ENCODE measurements around the gene CELF2.

Gene CELF2

GRCh38 chr10:11381023-11381422, 363.4 kb downstream of the CELF2 start:
- no peak overlapping the region for H3K9ac ChIP-seq (ENCODE audit: low read depth in 1 of 2, low read length in 2 of 2)

DNA sequence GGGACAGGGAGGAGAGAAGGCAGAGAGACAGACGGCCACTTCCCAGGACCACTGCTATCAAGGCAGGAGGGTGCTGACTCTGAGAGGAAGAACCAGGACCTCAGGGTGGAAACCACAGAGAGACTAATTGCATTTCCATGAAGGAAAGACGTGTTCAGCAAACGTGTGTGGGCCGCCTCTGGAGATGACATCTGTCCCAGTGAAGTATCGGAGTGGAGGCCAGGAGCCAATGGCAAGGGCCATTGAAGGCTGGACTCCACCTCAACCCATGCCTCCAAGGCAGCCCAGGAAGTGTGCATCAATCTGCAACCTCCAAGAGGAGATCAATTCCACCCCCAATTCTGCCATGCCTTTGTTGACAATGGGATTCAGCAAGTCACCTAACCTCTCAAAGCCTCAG, 363.8 kb downstream of the CELF2 start:
- Histone ChIP-seq H3K27ac (ENCODE audit: low read depth, low read length) (no peak overlapping the region), H3K4me3 (ENCODE audit: low read depth in 1 of 2, low read length in 2 of 2) (no peak overlapping the region), H3K36me3 (ENCODE audit: control insufficient read depth in 1 of 2, insufficient read depth in 2 of 2, low read length in 2 of 2) (no peaks in the 10 kb centered on the region), H3K4me1 (ENCODE audit: control insufficient read depth in 1 of 2, insufficient read depth in 2 of 2, low read length in 2 of 2) (no peaks in the 10 kb centered on the region), H3K9ac (ENCODE audit: low read depth in 1 of 2, low read length in 2 of 2) (no peak overlapping the region), H3K27me3 (ENCODE audit: control insufficient read depth in 1 of 2, insufficient read depth in 2 of 2, low read length in 2 of 2) (no peaks in the 10 kb centered on the region), H3K9me3 (ENCODE audit: control insufficient read depth in 1 of 2, low read length in 2 of 2) (no peaks in the 10 kb centered on the region)

More at GRCh38 chr10:11381023-11381422, 363.4 kb downstream of the CELF2 start:
- Histone ChIP-seq H3K27me3 (ENCODE audit: control insufficient read depth in 1 of 2, insufficient read depth in 2 of 2, low read length in 2 of 2) (no peaks in the 10 kb centered on the region), H3K4me1 (ENCODE audit: control insufficient read depth in 1 of 2, insufficient read depth in 2 of 2, low read length in 2 of 2) (no peaks in the 10 kb centered on the region), H3K4me3 (ENCODE audit: low read depth in 1 of 2, low read length in 2 of 2) (no peak overlapping the region), H3K36me3 (ENCODE audit: control insufficient read depth in 1 of 2, insufficient read depth in 2 of 2, low read length in 2 of 2) (no peaks in the 10 kb centered on the region), H3K9me3 (ENCODE audit: control insufficient read depth in 1 of 2, low read length in 2 of 2) (no peaks in the 10 kb centered on the region), H3K27ac (ENCODE audit: low read depth, low read length) (no peak overlapping the region)

GRCh38 chr10:11382187-11382586, 364.5 kb downstream of the CELF2 start:
- Histone ChIP-seq H3K4me1 (ENCODE audit: control insufficient read depth in 1 of 2, insufficient read depth in 2 of 2, low read length in 2 of 2) (no peaks in the 10 kb centered on the region), H3K27ac (ENCODE audit: low read depth, low read length) (no peak overlapping the region), H3K36me3 (ENCODE audit: control insufficient read depth in 1 of 2, insufficient read depth in 2 of 2, low read length in 2 of 2) (no peaks in the 10 kb centered on the region), H3K4me3 (ENCODE audit: low read depth in 1 of 2, low read length in 2 of 2) (no peak overlapping the region), H3K27me3 (ENCODE audit: control insufficient read depth in 1 of 2, insufficient read depth in 2 of 2, low read length in 2 of 2) (no peaks in the 10 kb centered on the region), H3K9ac (ENCODE audit: low read depth in 1 of 2, low read length in 2 of 2) (no peak overlapping the region), H3K9me3 (ENCODE audit: control insufficient read depth in 1 of 2, low read length in 2 of 2) (no peaks in the 10 kb centered on the region)

- no peaks in the 10 kb centered on the region for H3K9me3 ChIP-seq (ENCODE audit: control insufficient read depth in 1 of 2, low read length in 2 of 2)
- H3K9ac ChIP-seq (ENCODE audit: low read depth in 1 of 2, low read length in 2 of 2): no peak overlapping the region
- H3K27ac ChIP-seq (ENCODE audit: low read depth, low read length): no peak overlapping the region
- H3K4me1 ChIP-seq (ENCODE audit: control insufficient read depth in 1 of 2, insufficient read depth in 2 of 2, low read length in 2 of 2): no peaks in the 10 kb centered on the region
- no peaks in the 10 kb centered on the region for H3K27me3 ChIP-seq (ENCODE audit: control insufficient read depth in 1 of 2, insufficient read depth in 2 of 2, low read length in 2 of 2)
- H3K4me3 ChIP-seq (ENCODE audit: low read depth in 1 of 2, low read length in 2 of 2): no peak overlapping the region
- H3K36me3 ChIP-seq (ENCODE audit: control insufficient read depth in 1 of 2, insufficient read depth in 2 of 2, low read length in 2 of 2): no peaks in the 10 kb centered on the region
Measured at GRCh38 chr10:11386044-11386443, 368.4 kb downstream of the CELF2 start.
